H1 (cell line): ENCODE measurements around the gene DVL3. TPM values are rescaled to one million over a fixed set of nuclear protein-coding genes. Genes with fewer than 3 reads are reported as not detected.

Experiments used
- CTCF ChIA-PET: fragments of 300-600 bp; sonication (Branson Sonifier 250); formaldehyde crosslinking; loops from one replicate; lab custom pipeline; 2021; ENCODE audit not compliant: partially characterized antibody; lab: Charles Lee
- POLR2A ChIA-PET: fragments of 300-600 bp; sonication (Branson Sonifier 250); formaldehyde crosslinking; loops from one replicate; lab custom pipeline; 2021; ENCODE audit warnings: inconsistent platforms; ENCODE audit not compliant: partially characterized antibody; lab: Charles Lee
- DNase-seq, 2 experiments: peaks; one replicate each; pipeline versions ENCODE4 v3.0.0 to v3.0.0-alpha.2; 2010 to 2022; ENCODE audit warnings: low spot score in 2 of 2, low read depth in 1 of 2, mixed read lengths in 1 of 2
- FAIRE-seq: peaks from 2 replicates; lab custom pipeline; 2011; peaks lifted over from hg19 to GRCh38; lab: Jason Lieb, UNC
- H2AFZ ChIP-seq: 2 replicates; pipeline ENCODE4 v1.8.1; 2012; ENCODE audit warnings: low read length, inconsistent platforms
- H2AK5ac ChIP-seq: 2 replicates; pipeline ENCODE4 v1.6.1; 2013; ENCODE audit warnings: low read depth, low read length
- H2BK120ac ChIP-seq: replicated peaks from 2 replicates; pipeline ENCODE3; 2013; ENCODE audit warnings: low read depth, low read length, inconsistent platforms
- H2BK12ac ChIP-seq: 2 replicates; pipeline ENCODE4 v1.6.1; 2013; ENCODE audit warnings: low read depth, low read length
- H2BK15ac ChIP-seq: 2 replicates; pipeline ENCODE4 v1.6.1; 2013; ENCODE audit warnings: low read length
- H2BK20ac ChIP-seq: 2 replicates; pipeline ENCODE4 v1.6.1; 2013; ENCODE audit warnings: low read length
- H2BK5ac ChIP-seq: 2 replicates; pipeline ENCODE4 v1.6.1; 2013; ENCODE audit warnings: low read depth, low read length
- H3K14ac ChIP-seq: 2 replicates; pipeline ENCODE4 v1.6.1; 2013; ENCODE audit warnings: inconsistent platforms; ENCODE audit not compliant: insufficient read length
- H3K18ac ChIP-seq: 2 replicates; pipeline ENCODE4 v1.6.1; 2013; ENCODE audit warnings: low read length; ENCODE audit errors: extremely low read depth
- H3K23ac ChIP-seq: 2 replicates; pipeline ENCODE4 v1.6.1; 2013; ENCODE audit warnings: inconsistent platforms; ENCODE audit not compliant: insufficient read length
- H3K23me2 ChIP-seq: 2 replicates; pipeline ENCODE4 v1.6.1; 2013; ENCODE audit warnings: low read depth, low read length
- H3K27ac ChIP-seq: 2 replicates; pipeline ENCODE4 v1.6.1; 2011; ENCODE audit warnings: low read depth, low read length, inconsistent platforms
- H3K27me3 ChIP-seq, 4 experiments: replicated peaks in 1 of 4; 1 replicate in 1 of 4; 2 replicates in 3 of 4; pipeline versions ENCODE4 v1.6.1 to v1.8.1; 2011 to 2013; ENCODE audit warnings: low read length in 3 of 4, mild to moderate bottlenecking in 3 of 4, inconsistent platforms in 2 of 4, mixed read lengths in 2 of 4, moderate library complexity in 1 of 4; ENCODE audit not compliant: control insufficient read depth in 3 of 4, insufficient read depth in 3 of 4; ENCODE audit errors: extremely low read depth in 1 of 4
- H3K36me3 ChIP-seq, 4 experiments: 2 replicates each; pipeline versions ENCODE4 v1.6.1 to v1.8.1; 2011 to 2013; ENCODE audit warnings: mild to moderate bottlenecking in 4 of 4, low read length in 3 of 4, moderate library complexity in 2 of 4, control low read depth in 1 of 4, inconsistent platforms in 1 of 4; ENCODE audit not compliant: insufficient read depth in 4 of 4, control insufficient read depth in 2 of 4
- H3K4ac ChIP-seq: replicated peaks from 2 replicates; pipeline ENCODE3; 2013; ENCODE audit warnings: low read length, low read depth, mixed read lengths, inconsistent platforms; ENCODE audit not compliant: insufficient read length
- H3K4me1 ChIP-seq, 4 experiments: replicated peaks in 1 of 4; 1 replicate in 1 of 4; 2 replicates in 3 of 4; pipeline versions ENCODE4 v1.6.1 to v1.8.1; 2011 to 2013; ENCODE audit warnings: low read length in 3 of 4, inconsistent platforms in 2 of 4, mixed read lengths in 1 of 4; ENCODE audit not compliant: insufficient read depth in 4 of 4, control insufficient read depth in 3 of 4
- H3K4me2 ChIP-seq, 2 experiments: 2 replicates each; pipeline versions ENCODE4 v1.6.1 to v1.8.1; 2011 to 2013; ENCODE audit warnings: low read depth in 2 of 2, low read length in 2 of 2, control low read depth in 1 of 2, inconsistent platforms in 1 of 2, mild to moderate bottlenecking in 1 of 2; ENCODE audit not compliant: insufficient read depth in 1 of 2
- H3K4me3 ChIP-seq, 4 experiments: fragments of 200-600, 300-600 bp in 1 of 4; sonication (generic), shearing (Covaris generic), sonication (Bioruptor Twin) in 1 of 4; 2 replicates each; pipeline versions ENCODE4 v1.5.1 to v1.8.1; 2011 to 2016; ENCODE audit warnings: low read length in 4 of 4, low read depth in 3 of 4, control low read depth in 2 of 4, inconsistent platforms in 2 of 4, mild to moderate bottlenecking in 2 of 4, mixed read lengths in 1 of 4, moderate library complexity in 1 of 4; ENCODE audit not compliant: insufficient read depth in 2 of 4; ENCODE audit errors: extremely low read depth in 1 of 4
- H3K56ac ChIP-seq: replicated peaks from 2 replicates; pipeline ENCODE3; 2013; ENCODE audit warnings: low read depth, mild to moderate bottlenecking, mixed read lengths, low read length, inconsistent platforms; ENCODE audit not compliant: insufficient read length
- H3K79me1 ChIP-seq: 2 replicates; pipeline ENCODE4 v1.6.1; 2013; ENCODE audit warnings: low read depth, low read length, control low read depth
- H3K79me2 ChIP-seq, 2 experiments: 2 replicates each; pipeline versions ENCODE4 v1.6.1 to v1.8.1; 2012 to 2013; ENCODE audit warnings: low read length in 2 of 2, mild to moderate bottlenecking in 2 of 2, inconsistent platforms in 1 of 2; ENCODE audit not compliant: insufficient read depth in 2 of 2, control insufficient read depth in 1 of 2
- H3K9ac ChIP-seq, 4 experiments: replicated peaks in 1 of 4; 1 replicate in 1 of 4; 2 replicates in 3 of 4; pipeline versions ENCODE4 v1.6.1 to v1.8.1; 2011 to 2013; ENCODE audit warnings: low read depth in 3 of 4, low read length in 3 of 4, control low read depth in 2 of 4, mild to moderate bottlenecking in 2 of 4, moderate library complexity in 2 of 4, inconsistent platforms in 1 of 4; ENCODE audit errors: extremely low read depth in 1 of 4
- H3K9me3 ChIP-seq, 2 experiments: 2 replicates each; pipeline versions ENCODE4 v1.6.1 to v1.8.1; 2012 to 2013; ENCODE audit warnings: mild to moderate bottlenecking in 2 of 2, moderate library complexity in 2 of 2, control low read depth in 1 of 2, inconsistent platforms in 1 of 2, low read depth in 1 of 2, low read length in 1 of 2, mixed read lengths in 1 of 2; ENCODE audit not compliant: insufficient read depth in 2 of 2
- H4K20me1 ChIP-seq, 2 experiments: replicated peaks in 1 of 2; 2 replicates each; pipeline versions ENCODE3 to v1.8.1; 2011 to 2013; ENCODE audit warnings: inconsistent platforms in 2 of 2, low read length in 2 of 2, mild to moderate bottlenecking in 1 of 2; ENCODE audit not compliant: insufficient read depth in 2 of 2, control insufficient read depth in 1 of 2
- H4K5ac ChIP-seq: 2 replicates; pipeline ENCODE4 v1.6.1; 2013; ENCODE audit warnings: low read length, low read depth, mixed read lengths, inconsistent platforms; ENCODE audit not compliant: insufficient read length
- H4K8ac ChIP-seq: 2 replicates; pipeline ENCODE4 v1.8.0; 2013; ENCODE audit warnings: mild to moderate bottlenecking, moderate library complexity, low read length, inconsistent platforms; ENCODE audit not compliant: insufficient read depth; ENCODE audit errors: extremely low read depth
- H4K91ac ChIP-seq: replicated peaks from 2 replicates; pipeline ENCODE3; 2013; ENCODE audit warnings: low read length, mixed read lengths, inconsistent platforms; ENCODE audit not compliant: insufficient read length
- CBX8 ChIP-seq: fragments of 300-800, 300-1000 bp; sonication (generic); IDR thresholded peaks from 2 replicates; pipeline ENCODE4 v1.7.1; 2016; ENCODE audit warnings: low read depth, low read length, borderline replicate concordance
- CHD1 ChIP-seq: IDR thresholded peaks from 2 replicates; pipeline ENCODE4 v1.6.1; 2012; ENCODE audit warnings: low read depth, low read length, improper control_type of control experiment
- ZNF274 ChIP-seq: IDR thresholded peaks from 2 replicates; pipeline ENCODE4 v1.7.0; 2012; ENCODE audit warnings: low read length, borderline replicate concordance; ENCODE audit errors: extremely low read depth
- WGBS, 2 experiments: shearing (Covaris generic) in 1 of 2; methylation state at CpG; one replicate each; pipeline versions ENCODE4 v1.1.6 to v1.1.7; 2013 to 2015; ENCODE audit warnings: low lambda C conversion rate in 2 of 2, mixed read lengths in 2 of 2, inconsistent platforms in 1 of 2, low coverage in 1 of 2, missing lambda C conversion rate in 1 of 2; ENCODE audit not compliant: insufficient replicate concordance in 2 of 2, insufficient coverage in 1 of 2, insufficient read length in 1 of 2; ENCODE audit errors: extremely low coverage in 1 of 2, missing lambda C conversion rate in 1 of 2; 5-methylcytosine and 5-hydroxymethylcytosine counted together
- polyA plus RNA-seq, 7 experiments: library from polyadenylated mRNA; depleted of rRNA in 3 of 7; stranded (reverse) in 5 of 7; unstranded in 2 of 7; fragments of >200 nt in 5 of 7; fragments of 200-250 nt in 2 of 7; gene quantifications; 1 replicate in 5 of 7; 2 replicates in 1 of 7; 4 replicates in 1 of 7; pipeline versions ENCODE4 v1.2.1 to v1.2.3, GENCODE V29; 2011 to 2013; ENCODE audit warnings: missing spikeins in 2 of 7, mixed read lengths in 2 of 7
- total RNA-seq: library from RNA; stranded (reverse); fragmentation: NEBNext Ultra II Directional; extraction: Animal tissue kit (Norgen Biotek cat#: 25700); gene quantifications from 2 replicates; pipeline ENCODE4 v1.2.1, GENCODE V29; 2021

DVL3 gene
- total and polyA plus RNA-seq, 2 of the 8 experiments (the other 6 are each of a cell fraction or from before 2014, with no cell fraction given) = 38.5 to 66.6 TPM

- no peak overlapping the region for H3K56ac ChIP-seq
- H3K9ac ChIP-seq = no peak overlapping the region
- FAIRE-seq = no peak
- no peaks in the 10 kb centered on the region for H4K20me1 ChIP-seq
- ChIA-PET CTCF (interaction anchor here (0.6 to 2.0 kb wide), 7 partner anchors 24 to 875 kb away, joined by 3 to 7 read pairs (median 3); no protein-coding TSS in a partner anchor), POLR2A (interaction anchor here (0.9 to 1.5 kb wide), 6 partner anchors 14 to 188 kb away, joined by 3 to 6 read pairs (median 4); partner anchors contain the start of genes ABCF3, AP2M1, EIF2B5 and FAM131A)
- H2AFZ ChIP-seq = no peak overlapping the region
- H3K23me2 ChIP-seq = no peaks in the 10 kb centered on the region
- no peak overlapping the region for H3K4ac ChIP-seq
- no peak overlapping the region for H3K4me3 ChIP-seq
- WGBS, 2 experiments = 86% methylated on average over 6 of the region's 6 CpGs; no CpG with 5 or more reads in 1 of the 2 experiments
- 0 out of 2 replicates have a peak, but pooled peaks cover under 1% of the 10 kb centered on the region for H3K79me1 ChIP-seq
- no peaks in the 10 kb centered on the region for H3K9me3 ChIP-seq
- H3K18ac ChIP-seq = no peak overlapping the region
- no peak overlapping the region for H2BK120ac ChIP-seq
- H3K14ac ChIP-seq = no peak overlapping the region
- no peak overlapping the region for H3K23ac ChIP-seq
- no peaks in the 10 kb centered on the region for H3K27me3 ChIP-seq
- no peak overlapping the region for H2BK12ac ChIP-seq
- H3K4me1 ChIP-seq = no peaks in the 10 kb centered on the region
- H4K8ac ChIP-seq = no peak overlapping the region
- TF ChIP-seq ZNF274 = no peak
- TF ChIP-seq CBX8 = no peak
- TF ChIP-seq CHD1 = no peak
- no peak overlapping the region for H3K4me2 ChIP-seq
- DNase-seq = no peak
- H2BK5ac ChIP-seq = no peak overlapping the region
- H3K36me3 ChIP-seq = peaks cover 0 to 15% (median 6%) of the 10 kb centered on the region in 4 experiments; a peak in 6 of 8 replicates
- no peak overlapping the region for H2BK15ac ChIP-seq
- H2AK5ac ChIP-seq = no peak overlapping the region
- H3K79me2 ChIP-seq = no peaks in the 10 kb centered on the region; a peak in 1 of 4 replicates
- H4K5ac ChIP-seq = no peak overlapping the region
- no peak overlapping the region for H3K27ac ChIP-seq
- H4K91ac ChIP-seq = no peak overlapping the region
- no peak overlapping the region for H2BK20ac ChIP-seq
Observed at GRCh38 chr3:184149123-184149522, 6.1 kb upstream of the DVL3 start.
